Measurements from ENCODE around the gene FANCC. TPM values are rescaled to one million over a fixed set of nuclear protein-coding genes. Genes with fewer than 3 reads are reported as not detected.

FANCC gene
- total RNA-seq, 1 experiment from 2014 or later: 14.0 TPM

DNA sequence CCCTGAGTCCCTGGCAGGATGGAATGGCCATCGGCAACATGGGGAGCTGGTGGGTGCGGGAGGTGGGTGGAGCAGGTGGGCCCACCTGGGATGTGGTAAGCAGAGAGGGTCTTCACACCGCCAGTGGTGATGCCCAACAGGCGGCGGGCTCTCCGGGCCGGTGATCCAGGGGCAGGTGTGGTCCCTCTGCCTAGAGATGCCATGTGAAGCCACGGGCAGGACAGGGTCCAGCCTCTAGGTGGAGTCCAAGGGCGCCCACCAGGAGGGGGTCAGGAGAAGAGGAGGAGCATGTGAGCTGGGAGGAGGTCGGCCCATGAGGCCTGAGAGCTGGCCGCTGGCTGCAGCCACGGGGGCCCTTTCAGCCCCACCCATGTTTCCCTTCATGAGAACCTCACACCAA is 221.1 kb downstream of the FANCC start:
- Histone ChIP-seq H3K4me3 (ENCODE audit: low read length) (no peak overlapping the region), H3K9ac (ENCODE audit: low read length) (no peak overlapping the region), H2AFZ (ENCODE audit: low read length) (no peak overlapping the region)

GRCh38 chr9:95095641-95096355 is 221.7 kb downstream of the FANCC start:
- no peaks in the 10 kb centered on the region for H3K36me3 ChIP-seq (ENCODE audit: insufficient read depth, low read length)
- H3K4me2 ChIP-seq (ENCODE audit: low read depth, low read length, poor library complexity, severe bottlenecking): no peak overlapping the region
- no peaks in the 10 kb centered on the region for H3K79me2 ChIP-seq (ENCODE audit: low read length)
- H3K27me3 ChIP-seq (ENCODE audit: low read length): no peaks in the 10 kb centered on the region
- H3K9ac ChIP-seq (ENCODE audit: low read length): no peak overlapping the region
- no peaks in the 10 kb centered on the region for H3K9me2 ChIP-seq (replicated peaks; ENCODE audit: insufficient read depth, low read length)
- H2AFZ ChIP-seq (ENCODE audit: low read length): no peak overlapping the region
- H3K4me3 ChIP-seq (ENCODE audit: low read length): no peak overlapping the region
- no peaks in the 10 kb centered on the region for H3K9me3 ChIP-seq (ENCODE audit: low read length)
- no peaks in the 10 kb centered on the region for H4K20me1 ChIP-seq (ENCODE audit: insufficient read depth, low read depth, low read length)
- no peak overlapping the region for H3K27ac ChIP-seq (ENCODE audit: low read length)
- no peak for DNase-seq
- no peaks in the 10 kb centered on the region for H3K4me1 ChIP-seq (ENCODE audit: low read length)

More for the DNA sequence above, 221.1 kb downstream of the FANCC start:
- Histone ChIP-seq H3K4me2 (ENCODE audit: low read depth, low read length, poor library complexity, severe bottlenecking) (no peak overlapping the region), H3K79me2 (ENCODE audit: low read length) (no peaks in the 10 kb centered on the region), H4K20me1 (ENCODE audit: insufficient read depth, low read depth, low read length) (no peaks in the 10 kb centered on the region), H3K27me3 (ENCODE audit: low read length) (no peaks in the 10 kb centered on the region), H3K36me3 (ENCODE audit: insufficient read depth, low read length) (no peaks in the 10 kb centered on the region), H3K9me3 (ENCODE audit: low read length) (no peaks in the 10 kb centered on the region), H3K4me1 (ENCODE audit: low read length) (no peaks in the 10 kb centered on the region), H3K9me2 (replicated peaks; ENCODE audit: insufficient read depth, low read length) (no peaks in the 10 kb centered on the region), H3K27ac (ENCODE audit: low read length) (no peak overlapping the region)
- no peak for DNase-seq

GRCh38 chr9:95094002-95094401 is 223.5 kb downstream of the FANCC start:
- Histone ChIP-seq H3K9me3 (ENCODE audit: low read length) (no peaks in the 10 kb centered on the region), H4K20me1 (ENCODE audit: insufficient read depth, low read depth, low read length) (no peaks in the 10 kb centered on the region), H3K4me2 (ENCODE audit: low read depth, low read length, poor library complexity, severe bottlenecking) (no peak overlapping the region), H2AFZ (ENCODE audit: low read length) (no peak overlapping the region), H3K4me3 (ENCODE audit: low read length) (no peak overlapping the region), H3K9me2 (replicated peaks; ENCODE audit: insufficient read depth, low read length) (no peaks in the 10 kb centered on the region), H3K9ac (ENCODE audit: low read length) (no peak overlapping the region), H3K27ac (ENCODE audit: low read length) (no peak overlapping the region), H3K79me2 (ENCODE audit: low read length) (no peaks in the 10 kb centered on the region), H3K36me3 (ENCODE audit: insufficient read depth, low read length) (no peaks in the 10 kb centered on the region), H3K4me1 (ENCODE audit: low read length) (no peaks in the 10 kb centered on the region), H3K27me3 (ENCODE audit: low read length) (no peaks in the 10 kb centered on the region)
- no peak for DNase-seq

DNA sequence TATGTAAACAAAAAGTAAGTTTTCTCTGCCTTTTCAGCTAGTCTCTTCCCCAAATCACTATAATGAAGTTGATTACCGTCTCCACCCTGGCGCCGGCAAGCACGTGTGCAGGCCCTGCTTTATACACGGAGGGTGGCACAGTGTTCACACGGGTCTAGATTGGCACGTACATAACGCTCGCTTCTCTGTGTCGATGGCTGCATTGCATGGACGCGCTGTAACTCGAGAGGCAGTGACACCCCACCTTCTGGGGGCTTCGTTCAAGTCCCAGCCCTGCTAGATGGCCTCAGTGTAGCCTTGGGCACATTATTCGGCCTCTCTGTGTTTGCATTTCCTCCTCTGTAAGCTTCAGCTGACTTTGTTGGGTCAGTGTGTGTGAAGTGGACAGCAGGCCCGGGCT is 223.9 kb downstream of the FANCC start:
- H4K20me1 ChIP-seq (ENCODE audit: insufficient read depth, low read depth, low read length): no peaks in the 10 kb centered on the region
- no peaks in the 10 kb centered on the region for H3K9me2 ChIP-seq (replicated peaks; ENCODE audit: insufficient read depth, low read length)
- DNase-seq: no peak
- H3K9ac ChIP-seq (ENCODE audit: low read length): no peak overlapping the region
- H2AFZ ChIP-seq (ENCODE audit: low read length): no peak overlapping the region
- H3K36me3 ChIP-seq (ENCODE audit: insufficient read depth, low read length): no peaks in the 10 kb centered on the region
- no peak overlapping the region for H3K4me2 ChIP-seq (ENCODE audit: low read depth, low read length, poor library complexity, severe bottlenecking)
- H3K9me3 ChIP-seq (ENCODE audit: low read length): no peaks in the 10 kb centered on the region
- no peaks in the 10 kb centered on the region for H3K79me2 ChIP-seq (ENCODE audit: low read length)
- H3K4me1 ChIP-seq (ENCODE audit: low read length): no peaks in the 10 kb centered on the region
- no peak overlapping the region for H3K4me3 ChIP-seq (ENCODE audit: low read length)
- no peak overlapping the region for H3K27ac ChIP-seq (ENCODE audit: low read length)
- H3K27me3 ChIP-seq (ENCODE audit: low read length): no peaks in the 10 kb centered on the region

DNA sequence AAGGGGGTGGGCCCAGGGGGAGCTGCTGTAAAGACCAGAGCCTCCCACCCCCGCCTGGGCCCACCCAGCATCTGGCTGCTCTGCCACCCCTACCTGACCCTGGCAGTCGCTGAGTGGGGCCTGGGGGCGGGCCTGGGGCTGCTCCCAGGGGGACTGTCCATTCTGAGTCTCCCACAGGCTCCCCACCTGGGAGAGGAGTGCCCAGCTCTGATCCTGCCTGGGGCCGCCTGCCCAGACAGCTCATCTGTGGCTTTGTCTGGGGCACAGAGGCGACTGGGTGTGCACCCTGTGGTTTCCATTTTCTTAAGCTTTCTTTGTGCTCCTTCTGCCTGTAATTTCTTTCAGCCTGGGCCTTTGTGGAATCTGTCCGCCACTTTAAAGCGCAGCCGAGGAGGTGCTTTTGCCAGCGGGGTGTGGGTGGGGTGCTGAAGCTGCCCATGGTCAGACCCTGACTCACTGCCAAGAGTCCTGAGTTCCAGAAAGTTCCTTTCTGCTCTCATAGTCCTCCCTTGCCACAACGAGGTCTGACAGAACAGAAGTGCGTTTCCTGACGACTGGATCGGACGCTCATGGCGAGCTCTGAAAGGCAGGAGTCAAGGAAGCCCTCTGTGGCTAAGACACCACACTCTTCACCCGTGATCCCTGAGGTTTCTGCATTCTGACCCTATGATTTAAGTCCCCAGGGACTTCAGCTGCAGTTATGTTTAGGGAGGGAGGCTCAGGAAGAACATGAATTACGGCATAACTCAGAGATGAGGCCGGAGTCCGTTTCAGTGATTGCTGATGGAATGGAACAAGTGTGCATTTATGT is 225.0 kb downstream of the FANCC start:
- Histone ChIP-seq H3K79me2 (ENCODE audit: low read length) (no peaks in the 10 kb centered on the region), H3K27me3 (ENCODE audit: low read length) (no peaks in the 10 kb centered on the region), H2AFZ (ENCODE audit: low read length) (no peak overlapping the region), H3K9ac (ENCODE audit: low read length) (no peak overlapping the region), H3K4me3 (ENCODE audit: low read length) (no peak overlapping the region), H3K9me2 (replicated peaks; ENCODE audit: insufficient read depth, low read length) (no peaks in the 10 kb centered on the region), H3K4me1 (ENCODE audit: low read length) (no peaks in the 10 kb centered on the region), H3K36me3 (ENCODE audit: insufficient read depth, low read length) (no peaks in the 10 kb centered on the region), H3K9me3 (ENCODE audit: low read length) (no peaks in the 10 kb centered on the region), H4K20me1 (ENCODE audit: insufficient read depth, low read depth, low read length) (no peaks in the 10 kb centered on the region), H3K27ac (ENCODE audit: low read length) (no peak overlapping the region), H3K4me2 (ENCODE audit: low read depth, low read length, poor library complexity, severe bottlenecking) (no peak overlapping the region)
- no peak for DNase-seq

- no peaks in the 10 kb centered on the region for H3K79me2 ChIP-seq (ENCODE audit: low read length)
- H3K4me3 ChIP-seq (ENCODE audit: low read length): no peak overlapping the region
- H3K27me3 ChIP-seq (ENCODE audit: low read length): no peaks in the 10 kb centered on the region
- no peaks in the 10 kb centered on the region for H3K4me1 ChIP-seq (ENCODE audit: low read length)
- H2AFZ ChIP-seq (ENCODE audit: low read length): no peak overlapping the region
- no peak overlapping the region for H3K27ac ChIP-seq (ENCODE audit: low read length)
- no peak overlapping the region for H3K4me2 ChIP-seq (ENCODE audit: low read depth, low read length, poor library complexity, severe bottlenecking)
- H4K20me1 ChIP-seq (ENCODE audit: insufficient read depth, low read depth, low read length): no peaks in the 10 kb centered on the region
- H3K9me2 ChIP-seq (replicated peaks; ENCODE audit: insufficient read depth, low read length): no peaks in the 10 kb centered on the region
- no peak for DNase-seq
- H3K9ac ChIP-seq (ENCODE audit: low read length): no peak overlapping the region
- H3K9me3 ChIP-seq (ENCODE audit: low read length): no peaks in the 10 kb centered on the region
- H3K36me3 ChIP-seq (ENCODE audit: insufficient read depth, low read length): no peaks in the 10 kb centered on the region
Observed at GRCh38 chr9:95091601-95092261, 225.8 kb downstream of the FANCC start.

GRCh38 chr9:95090871-95091577 is 226.5 kb downstream of the FANCC start:
- no peaks in the 10 kb centered on the region for H3K9me2 ChIP-seq (replicated peaks; ENCODE audit: insufficient read depth, low read length)

More at GRCh38 chr9:95090871-95091577, 226.5 kb downstream of the FANCC start:
- Histone ChIP-seq H3K4me1 (ENCODE audit: low read length) (no peaks in the 10 kb centered on the region), H3K79me2 (ENCODE audit: low read length) (no peaks in the 10 kb centered on the region), H3K4me3 (ENCODE audit: low read length) (no peak overlapping the region), H3K9me3 (ENCODE audit: low read length) (no peaks in the 10 kb centered on the region), H3K4me2 (ENCODE audit: low read depth, low read length, poor library complexity, severe bottlenecking) (no peak overlapping the region), H3K27me3 (ENCODE audit: low read length) (no peaks in the 10 kb centered on the region), H4K20me1 (ENCODE audit: insufficient read depth, low read depth, low read length) (no peaks in the 10 kb centered on the region), H2AFZ (ENCODE audit: low read length) (no peak overlapping the region), H3K36me3 (ENCODE audit: insufficient read depth, low read length) (no peaks in the 10 kb centered on the region), H3K9ac (ENCODE audit: low read length) (no peak overlapping the region), H3K27ac (ENCODE audit: low read length) (no peak overlapping the region)
- no peak for DNase-seq

All from Karpas-422 (cell line).